ENCODE measurements around the gene PUS1.

- no peak for TF ChIP-seq CTCF (conservative IDR thresholded peaks at IDR 0.05; ENCODE audit: low read depth, low read length)
- no peak for TF ChIP-seq EZH2 (IDR thresholded peaks at IDR 0.05; ENCODE audit: borderline replicate concordance, low read depth, low read length, poor library complexity, severe bottlenecking)
These were observed 32.8 kb upstream of the PUS1 start for GRCh38 chr12:131896080-131896810.

Measured in A673 (cell line).